ENCODE results near the gene ITPK1.

Gene ITPK1

GRCh38 chr14:92938890-92939671 lies 176.6 kb downstream of the ITPK1 start:
- DNase-seq (ENCODE audit: low read depth in 2 of 2): no peak

DNA sequence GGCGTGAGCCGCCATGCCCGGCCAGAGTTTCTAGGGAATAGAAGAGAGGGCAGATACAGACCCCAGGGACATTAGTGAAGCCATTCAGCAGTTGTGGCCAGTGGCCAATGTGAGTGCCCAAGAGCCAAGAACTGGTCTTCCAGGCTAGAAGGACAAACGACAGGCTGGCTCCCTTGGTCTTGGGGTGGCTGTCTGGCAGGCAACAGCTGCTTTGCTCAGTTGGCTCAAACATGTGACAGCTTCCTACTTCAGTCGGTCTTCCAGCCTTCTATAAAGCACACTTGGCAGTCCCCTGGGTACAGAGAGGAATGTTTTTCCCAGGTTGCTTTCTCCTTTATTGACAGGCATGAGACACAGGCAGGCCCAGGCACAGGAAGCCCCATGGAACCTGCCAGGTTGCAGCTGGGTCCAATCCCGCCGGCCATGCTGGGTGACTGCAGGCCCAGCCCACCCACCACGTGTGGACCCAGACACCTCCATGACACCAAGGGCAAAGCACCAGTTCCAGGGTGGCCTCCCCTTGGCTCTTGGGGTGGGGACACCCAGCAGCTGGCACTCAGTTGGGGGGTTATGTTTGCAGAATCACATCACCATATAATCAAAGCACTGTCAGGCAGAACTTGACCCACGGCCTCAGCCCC lies 177.4 kb downstream of the ITPK1 start:
- DNase-seq (ENCODE audit: low read depth in 2 of 2): no peak

DNA sequence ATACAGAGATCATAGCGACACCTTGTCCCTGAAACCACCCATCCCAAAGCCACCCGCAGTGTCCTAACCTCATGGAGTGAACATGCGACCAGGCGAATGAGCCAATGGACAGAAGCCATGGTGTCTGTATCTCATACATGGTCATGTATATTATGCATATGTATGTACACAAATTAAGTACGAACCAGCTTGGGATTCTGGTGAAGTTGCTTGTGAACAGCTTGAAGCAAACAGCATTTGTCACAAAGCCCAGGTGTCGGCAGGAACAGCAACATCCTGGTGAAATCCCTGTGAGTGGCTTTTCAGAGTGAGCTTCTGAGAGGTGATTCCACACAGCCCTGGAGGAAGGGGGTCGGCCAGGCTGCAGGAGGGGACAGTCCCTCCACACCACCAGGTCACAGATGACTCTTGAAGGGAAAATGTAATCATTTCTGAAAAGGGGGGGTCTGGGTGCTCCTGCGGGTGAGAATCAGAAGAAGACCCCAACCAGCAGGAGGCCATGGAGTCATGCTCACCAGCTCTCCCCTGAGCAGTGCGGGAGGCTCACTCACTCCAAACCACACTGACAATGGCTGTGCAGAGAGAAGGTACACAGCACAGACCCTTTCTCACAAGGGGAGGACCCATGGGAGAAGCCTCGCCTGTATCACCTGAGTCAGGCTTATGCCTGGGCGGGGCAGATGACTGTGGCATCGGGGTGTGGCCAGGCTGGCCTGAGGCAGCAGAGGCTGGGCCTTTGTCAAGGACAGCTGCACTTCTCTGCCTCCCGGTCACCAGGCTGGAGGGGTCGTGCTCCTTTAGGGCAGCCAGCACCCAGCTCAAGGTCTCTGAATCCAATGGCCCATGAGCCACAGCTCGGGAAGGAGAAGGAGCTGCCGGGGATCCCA lies 178.4 kb downstream of the ITPK1 start:
- no peak for DNase-seq (ENCODE audit: low read depth in 2 of 2)

GRCh38 chr14:92936085-92936484 lies 179.6 kb downstream of the ITPK1 start:
- no peak for DNase-seq (ENCODE audit: low read depth in 2 of 2)

DNA sequence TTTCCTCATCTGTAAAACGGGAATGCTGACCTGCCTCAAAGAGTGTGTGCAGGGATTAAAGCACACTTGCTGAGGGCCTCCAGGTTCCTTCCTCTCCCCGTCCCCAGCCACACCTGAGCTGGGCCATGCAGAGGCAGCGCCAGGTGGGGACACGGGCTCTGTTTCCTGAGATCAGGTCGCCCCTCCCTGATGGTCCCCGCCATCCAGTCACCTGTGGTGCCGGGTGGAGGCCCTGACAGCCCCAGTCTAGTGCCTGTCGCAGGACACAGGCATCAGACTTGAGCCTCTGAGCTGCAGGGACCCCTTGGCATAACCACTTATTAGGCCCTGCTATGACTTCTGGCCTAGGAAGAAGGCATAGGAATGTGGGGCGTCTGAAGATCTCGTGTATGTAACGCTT lies 180.3 kb downstream of the ITPK1 start:
- DNase-seq (ENCODE audit: low read depth in 2 of 2): no peak

DNA sequence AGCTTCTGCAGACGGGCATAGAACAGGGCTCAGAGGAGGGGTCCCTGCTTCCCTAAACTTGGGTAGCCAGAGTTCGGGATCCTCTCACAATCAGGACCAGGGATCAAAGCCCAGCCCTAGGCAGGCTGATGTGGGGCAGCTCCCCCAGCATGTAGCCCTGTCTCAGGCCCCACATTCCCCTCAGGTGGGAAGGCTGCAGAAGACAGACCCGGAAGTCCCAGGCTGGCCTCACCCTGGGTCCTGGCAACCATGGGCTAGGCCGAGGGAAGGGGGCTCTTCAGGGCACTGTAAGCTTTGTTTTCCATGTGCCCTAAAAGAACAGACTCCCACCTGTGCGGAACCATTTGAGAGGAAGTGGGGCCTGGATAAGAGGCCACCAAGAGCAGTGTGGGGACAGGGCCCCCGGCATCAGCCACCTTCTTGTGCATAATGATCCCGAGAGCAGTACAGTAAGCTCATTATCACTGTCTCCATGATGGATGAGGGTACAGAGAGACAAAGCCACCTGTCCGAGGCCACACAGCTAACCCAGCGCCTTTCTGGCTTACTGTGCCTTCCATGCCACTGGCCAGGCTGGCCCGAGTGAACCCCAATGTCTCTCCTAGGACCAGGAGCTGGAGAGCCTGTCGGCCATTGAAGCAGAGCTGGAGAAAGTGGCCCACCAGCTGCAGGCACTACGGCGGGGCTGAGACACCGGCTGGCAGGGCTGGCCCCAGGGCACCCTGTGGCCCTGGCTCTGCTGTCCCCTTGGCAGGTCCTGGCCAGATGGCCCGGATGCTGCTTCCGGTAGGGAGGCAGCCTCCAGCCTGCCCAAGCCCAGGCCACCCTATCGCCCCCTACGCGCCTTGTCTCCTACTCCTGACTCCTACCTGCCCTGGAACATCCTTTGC lies 181.3 kb downstream of the ITPK1 start:
- no peak for DNase-seq (ENCODE audit: low read depth in 2 of 2)

GRCh38 chr14:92933481-92933880 lies 182.2 kb downstream of the ITPK1 start:
- DNase-seq (ENCODE audit: low read depth in 2 of 2): no peak

GRCh38 chr14:92932448-92933395 lies 183.0 kb downstream of the ITPK1 start:
- no peak for DNase-seq (ENCODE audit: low read depth in 2 of 2)

GRCh38 chr14:92931681-92932447 lies 183.9 kb downstream of the ITPK1 start:
- no peak for DNase-seq (ENCODE audit: low read depth in 2 of 2)

GRCh38 chr14:92930737-92931602 lies 184.8 kb downstream of the ITPK1 start:
- DNase-seq (ENCODE audit: low read depth in 2 of 2): no peak

DNA sequence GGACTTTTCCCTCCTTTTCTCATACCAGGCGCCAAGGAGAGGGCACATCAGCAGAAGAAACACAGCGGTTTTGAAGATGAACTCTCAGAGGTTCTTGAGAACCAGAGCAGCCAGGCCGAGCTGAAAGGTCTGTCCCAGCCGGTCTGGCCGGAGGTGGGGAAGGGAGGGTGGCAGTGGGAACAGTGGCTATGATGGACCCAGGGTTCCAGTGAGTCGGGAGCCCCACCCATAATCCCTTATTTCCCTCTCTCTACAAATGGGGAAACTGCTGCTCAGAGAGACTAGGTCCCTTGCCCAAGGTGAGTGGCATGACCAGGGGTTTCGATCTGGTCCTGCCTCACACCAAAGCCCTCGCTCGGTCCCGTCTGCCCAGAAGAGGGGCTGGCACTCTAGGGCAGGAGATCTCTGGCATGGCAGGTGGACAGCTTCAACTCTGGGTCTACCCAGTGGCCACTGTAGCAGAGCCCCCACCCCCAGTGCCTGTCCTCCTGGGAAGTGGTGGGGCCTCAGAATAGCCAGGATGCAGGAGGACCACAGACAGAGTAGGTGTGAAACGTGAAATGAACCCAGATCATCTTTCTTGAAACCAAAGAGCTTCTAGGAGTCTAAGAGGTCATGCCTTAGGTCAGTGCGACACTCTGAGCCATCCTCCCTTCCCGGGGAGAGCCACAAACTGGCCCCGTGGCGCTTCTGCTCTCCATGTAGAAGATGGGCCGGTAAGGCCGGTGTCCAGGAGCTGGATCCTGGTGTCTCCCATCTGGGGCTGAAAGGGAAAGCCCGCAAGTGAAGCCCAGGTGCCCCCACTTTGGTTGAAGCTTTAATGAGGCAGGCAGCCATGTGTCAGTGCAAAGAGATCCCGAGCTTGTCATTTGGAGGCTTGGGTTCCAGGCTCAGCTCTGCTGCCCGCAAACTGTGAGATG lies 185.8 kb downstream of the ITPK1 start:
- DNase-seq (ENCODE audit: low read depth in 2 of 2): no peak

DNA sequence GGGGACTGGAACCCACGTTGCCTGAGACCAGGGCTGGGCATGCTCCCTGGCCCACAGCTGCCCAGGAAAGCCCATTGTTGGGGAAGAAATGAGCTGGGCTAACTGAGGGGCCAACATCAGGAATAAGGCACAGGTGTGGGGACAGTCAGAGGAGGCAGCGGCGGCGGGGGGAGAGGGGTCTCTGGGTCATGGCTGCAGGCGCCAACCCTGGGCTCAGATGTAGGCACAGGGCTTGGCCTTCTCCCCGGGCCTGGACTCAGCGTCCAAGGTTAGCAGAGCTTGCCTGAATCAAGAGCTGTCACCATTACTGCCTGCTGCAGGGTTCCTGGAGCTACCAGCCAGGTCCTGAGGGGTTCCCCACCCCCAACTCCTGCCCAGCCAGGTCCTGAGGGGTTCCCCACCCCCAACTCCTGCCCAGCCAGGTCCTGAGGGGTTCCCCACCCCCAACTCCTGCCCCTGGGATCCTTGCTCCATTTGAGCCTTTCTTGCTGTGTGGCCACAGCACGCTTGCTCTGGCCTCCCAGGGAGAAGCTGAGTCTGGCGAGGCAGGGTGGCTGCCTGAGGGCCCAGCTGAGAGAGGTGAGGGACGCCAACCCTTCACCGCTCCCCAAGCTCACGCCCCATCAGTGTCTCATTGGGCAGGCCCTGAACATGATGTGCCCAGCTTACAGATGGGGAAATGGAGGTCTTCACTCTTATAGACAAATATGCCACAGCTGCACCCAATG lies 186.6 kb downstream of the ITPK1 start:
- no peak for DNase-seq (ENCODE audit: low read depth in 2 of 2)

DNA sequence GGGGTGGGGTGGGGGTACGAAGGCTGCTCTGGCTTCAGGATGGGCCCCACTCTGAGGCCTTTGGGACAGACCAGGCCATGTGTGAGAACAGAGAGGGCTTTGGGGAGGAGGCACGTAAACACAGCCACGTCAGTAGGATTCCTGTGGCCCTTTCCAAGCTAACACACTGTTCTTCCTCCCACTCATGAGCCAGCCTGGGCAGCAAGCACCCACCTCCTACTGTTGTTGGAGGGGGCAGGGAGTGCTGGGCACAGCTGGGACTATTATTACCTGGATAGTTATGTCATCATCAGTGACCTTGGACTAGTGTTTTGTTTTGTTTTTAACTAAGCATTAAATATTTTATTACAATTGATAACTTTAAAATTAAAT lies 187.5 kb downstream of the ITPK1 start:
- no peak for DNase-seq (ENCODE audit: low read depth in 2 of 2)

DNA sequence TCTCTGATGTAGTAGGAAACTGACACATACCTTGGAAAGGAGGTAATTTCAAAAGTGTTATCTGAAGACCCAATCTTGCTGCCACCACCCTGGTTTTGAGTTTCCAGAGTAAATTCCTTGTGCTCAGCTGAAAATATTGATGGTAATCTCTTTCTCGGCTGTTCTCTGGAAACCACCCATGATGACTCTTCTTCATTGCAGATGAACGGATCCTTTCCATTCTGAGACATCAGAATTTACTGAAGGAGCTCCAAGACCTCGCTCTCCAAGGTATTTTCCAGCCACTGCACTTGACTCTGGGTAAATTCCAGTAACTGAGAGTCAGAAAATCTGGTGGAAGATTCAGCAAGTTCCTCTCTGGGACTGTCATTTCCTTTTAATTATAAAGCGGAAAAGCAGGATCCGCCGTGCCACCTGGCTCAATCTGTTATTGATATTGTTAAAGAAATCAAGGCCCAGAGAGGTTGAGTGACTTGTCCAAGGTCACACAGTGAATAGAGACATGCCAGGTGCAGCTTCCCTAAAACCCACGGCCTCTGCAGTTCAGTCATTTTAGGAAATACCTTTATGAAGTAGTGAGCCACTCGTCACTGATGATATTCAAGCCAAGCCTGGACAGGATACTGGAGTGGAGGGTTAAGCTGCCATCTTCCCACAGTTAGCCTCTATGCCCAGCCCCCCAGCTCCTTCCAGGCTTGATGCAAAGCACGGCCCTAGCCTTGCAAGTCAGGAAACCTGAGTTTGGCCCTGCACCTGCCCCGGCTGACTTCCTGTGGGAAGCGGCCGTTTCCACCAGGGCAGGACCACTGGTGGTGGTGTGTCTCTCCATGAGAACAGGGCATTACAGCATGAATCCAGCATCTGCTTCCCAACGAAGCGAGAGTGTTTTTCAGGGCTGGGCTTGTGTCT lies 188.1 kb downstream of the ITPK1 start:
- no peak for DNase-seq (ENCODE audit: low read depth in 2 of 2)

DNA sequence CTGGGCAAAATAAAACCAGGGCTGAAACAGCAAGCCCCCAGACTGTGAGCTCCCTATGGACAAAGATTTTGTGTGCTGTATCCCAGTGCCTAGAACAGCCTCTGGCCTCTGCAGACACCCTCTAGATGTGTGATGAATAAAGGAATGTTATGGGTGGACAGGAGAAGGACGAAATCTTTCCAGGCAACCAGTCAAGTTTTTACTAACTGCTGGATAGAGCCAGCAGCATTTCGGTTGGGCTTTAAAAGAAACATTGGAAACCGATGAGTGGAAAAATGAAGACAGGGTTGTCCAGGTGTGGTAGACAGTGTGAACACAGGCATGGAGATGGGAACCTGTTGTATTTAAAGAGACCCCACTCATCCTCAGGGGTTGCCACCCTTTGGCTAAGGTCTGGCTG lies 188.8 kb downstream of the ITPK1 start:
- DNase-seq (ENCODE audit: low read depth in 2 of 2): no peak

Data from fibroblast of skin of left biceps (primary cell).